ENCODE measurements around the gene SLC29A1.

Gene SLC29A1

DNA sequence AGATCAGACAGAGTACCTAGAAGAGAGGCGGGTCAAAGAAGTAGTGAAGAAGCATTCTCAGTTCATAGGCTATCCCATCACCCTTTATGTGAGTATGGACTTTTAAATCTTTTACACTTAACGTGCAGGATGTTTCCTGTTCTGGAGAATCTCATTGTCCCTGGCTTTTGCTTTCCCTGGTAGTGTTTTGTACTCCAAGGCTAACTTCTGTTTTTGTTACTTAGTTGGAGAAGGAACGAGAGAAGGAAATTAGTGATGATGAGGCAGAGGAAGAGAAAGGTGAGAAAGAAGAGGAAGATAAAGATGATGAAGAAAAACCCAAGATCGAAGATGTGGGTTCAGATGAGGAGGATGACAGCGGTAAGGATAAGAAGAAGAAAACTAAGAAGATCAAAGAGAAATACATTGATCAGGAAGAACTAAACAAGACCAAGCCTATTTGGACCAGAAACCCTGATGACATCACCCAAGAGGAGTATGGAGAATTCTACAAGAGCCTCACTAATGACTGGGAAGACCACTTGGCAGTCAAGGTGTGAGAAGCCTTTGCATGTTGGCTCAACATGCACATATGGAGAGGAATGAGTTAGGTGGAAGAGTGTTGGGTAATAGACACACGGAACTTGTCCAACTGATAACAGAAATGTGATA lies 26.8 kb downstream of the SLC29A1 start:
- no peak for TF ChIP-seq CTCF (IDR thresholded peaks at IDR 0.05)
- no peak for TF ChIP-seq ZFX (IDR thresholded peaks at IDR 0.05; ENCODE audit: borderline replicate concordance)
- peak overlapping the region; percentile 91 for H3K27ac ChIP-seq

GRCh38 chr6:44250718-44251123 lies 27.3 kb downstream of the SLC29A1 start:
- TF ChIP-seq CTCF (IDR thresholded peaks at IDR 0.05): no peak
- TF ChIP-seq ZFX (IDR thresholded peaks at IDR 0.05; ENCODE audit: borderline replicate concordance): no peak
- H3K27ac ChIP-seq: peak overlapping the region; percentile 91

GRCh38 chr6:44251576-44252524 lies 28.5 kb downstream of the SLC29A1 start:
- TF ChIP-seq ZFX (IDR thresholded peaks at IDR 0.05; ENCODE audit: borderline replicate concordance) (no peak), CTCF (IDR thresholded peaks at IDR 0.05) (no peak)
- peak overlapping the region; percentile 91 for H3K27ac ChIP-seq

DNA sequence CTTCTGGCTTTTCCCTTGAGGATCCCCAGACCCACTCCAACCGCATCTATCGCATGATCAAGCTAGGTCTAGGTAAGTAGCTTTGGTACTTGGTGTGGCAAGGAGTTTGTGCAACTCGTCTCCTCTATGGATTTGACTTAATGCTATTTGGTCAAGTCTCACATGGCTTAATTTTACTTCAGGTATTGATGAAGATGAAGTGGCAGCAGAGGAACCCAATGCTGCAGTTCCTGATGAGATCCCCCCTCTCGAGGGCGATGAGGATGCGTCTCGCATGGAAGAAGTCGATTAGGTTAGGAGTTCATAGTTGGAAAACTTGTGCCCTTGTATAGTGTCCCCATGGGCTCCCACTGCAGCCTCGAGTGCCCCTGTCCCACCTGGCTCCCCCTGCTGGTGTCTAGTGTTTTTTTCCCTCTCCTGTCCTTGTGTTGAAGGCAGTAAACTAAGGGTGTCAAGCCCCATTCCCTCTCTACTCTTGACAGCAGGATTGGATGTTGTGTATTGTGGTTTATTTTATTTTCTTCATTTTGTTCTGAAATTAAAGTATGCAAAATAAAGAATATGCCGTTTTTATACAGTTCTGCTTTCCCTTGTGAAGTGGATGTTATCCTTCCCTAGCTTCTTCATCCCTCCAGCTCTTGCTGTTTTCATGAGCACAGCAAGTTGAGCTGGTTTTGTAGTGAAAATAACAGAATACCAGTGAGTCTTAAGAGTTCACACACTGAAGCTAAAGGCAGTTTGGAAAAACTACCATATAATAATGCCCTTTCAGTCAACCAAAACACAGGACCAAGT lies 30.1 kb downstream of the SLC29A1 start:
- peak overlapping the region; percentile 91 for H3K27ac ChIP-seq
- TF ChIP-seq ZFX (IDR thresholded peaks at IDR 0.05; ENCODE audit: borderline replicate concordance): no peak
- peak; percentile 81 for TF ChIP-seq CTCF (IDR thresholded peaks at IDR 0.05)

DNA sequence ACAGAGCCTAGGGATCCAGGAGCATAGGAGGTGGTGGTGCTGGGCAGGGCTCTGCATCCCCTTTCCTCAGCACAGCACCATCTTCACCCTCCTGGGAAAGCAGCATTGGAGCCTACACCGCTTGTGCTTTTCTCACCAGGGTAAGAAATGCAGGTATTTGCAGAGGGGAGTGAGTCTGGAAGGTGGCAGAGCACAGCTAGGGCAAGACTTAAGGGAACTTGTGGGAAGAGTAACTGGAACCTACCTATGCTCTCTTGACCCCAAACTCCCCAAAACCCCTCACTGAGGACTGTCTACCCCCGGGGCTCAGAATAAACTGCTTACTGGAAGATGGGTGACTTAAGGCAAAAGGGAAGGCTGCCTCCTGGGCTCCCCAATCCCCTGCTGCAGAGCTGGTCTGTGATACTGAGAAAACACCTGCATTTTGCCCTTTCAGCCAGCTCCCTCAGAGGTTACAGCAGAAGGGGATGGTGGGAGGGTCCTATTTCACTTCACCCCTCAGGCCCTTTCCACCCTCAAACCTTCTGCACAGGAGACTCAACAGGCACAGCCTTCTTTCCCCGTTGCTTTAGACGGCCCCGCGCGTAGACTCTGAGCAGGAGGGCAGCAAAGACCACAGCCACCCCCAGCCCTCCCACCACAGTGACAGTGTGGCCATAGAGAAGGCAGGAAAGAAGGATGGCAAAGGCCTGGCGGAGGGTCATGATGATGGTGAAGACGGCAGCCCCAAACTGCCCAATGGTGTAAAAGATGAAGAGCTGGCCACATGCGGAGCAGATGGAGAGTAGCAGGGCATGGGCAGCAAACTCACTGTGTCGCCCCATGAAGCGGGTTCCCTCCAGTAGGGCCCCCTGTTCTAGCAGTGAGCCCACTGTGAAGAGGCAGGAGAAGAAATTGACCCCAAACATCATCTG lies 31.1 kb downstream of the SLC29A1 start:
- TF ChIP-seq ZFX (IDR thresholded peaks at IDR 0.05; ENCODE audit: borderline replicate concordance): no peak
- TF ChIP-seq CTCF (IDR thresholded peaks at IDR 0.05): no peak
- H3K27ac ChIP-seq: peak overlapping the region; percentile 91

- TF ChIP-seq ZFX (IDR thresholded peaks at IDR 0.05; ENCODE audit: borderline replicate concordance): no peak
- TF ChIP-seq CTCF (IDR thresholded peaks at IDR 0.05): no peak
- peak overlapping the region; percentile 91 for H3K27ac ChIP-seq
Measured at GRCh38 chr6:44255105-44255808, 31.9 kb downstream of the SLC29A1 start.

Measured in 22Rv1 (cell line).